Ovary (tissue), 3 donors: ENCODE measurements around the gene AIG1.

ENCODE experiments used
- CTCF ChIP-seq, 3 donors: fragments of 450-650 bp in 2 of 3; fragments of 200-600 bp in 1 of 3; IDR thresholded peaks; one replicate each; pipeline versions ENCODE4 v1.5.1 to v1.8.0; 2016 to 2022; ENCODE audit warnings: antibody characterized with exemption in 3 of 3, mild to moderate bottlenecking in 1 of 3
- EP300 ChIP-seq: sonication (generic); formaldehyde crosslinking; IDR thresholded peaks from one replicate; pipeline ENCODE4 v1.6.1; 2017; ENCODE audit warnings: antibody characterized with exemption
- POLR2A ChIP-seq: fragments of 450-650 bp; IDR thresholded peaks from one replicate; pipeline ENCODE4 v1.6.1; 2017; ENCODE audit warnings: antibody characterized with exemption, mild to moderate bottlenecking, moderate library complexity
- donor health status: DM: no; HTN: no; CAD: no.

GRCh38 chr6:143258945-143259344 is 198.3 kb downstream of the AIG1 start:
- no peak for TF ChIP-seq POLR2A
- TF ChIP-seq EP300 = no peak
- TF ChIP-seq CTCF (IDR thresholded peaks at IDR 0.05) = no peak
